Ureter (tissue), 1 donor: ENCODE results near the gene SMYD3. TPM values are rescaled to one million over a fixed set of nuclear protein-coding genes. Genes with fewer than 3 reads are reported as not detected.
"Not testable (repeated sequence)": the region's sequence is repeated elsewhere in the genome, so short reads cannot be mapped to it uniquely, and the experiment has no call there.

Experiments
- DNase-seq: peaks from one replicate; pipeline ENCODE4 v3.0.0-alpha.2; 2020; ENCODE audit warnings: low spot score
- total RNA-seq: library from RNA; stranded (reverse); gene quantifications from one replicate; pipeline ENCODE4 v1.2.4, GENCODE V29; 2023
- donor health status: DM: yes; HTN: yes; CAD: no.

SMYD3 gene
- total RNA-seq, 1 donor from 2014 or later = 29.3 TPM

GRCh38 chr1:245843101-245843500, 664.0 kb downstream of the SMYD3 start:
- no peak for DNase-seq

GRCh38 chr1:245842106-245842505, 665.0 kb downstream of the SMYD3 start:
- DNase-seq = no peak

DNA sequence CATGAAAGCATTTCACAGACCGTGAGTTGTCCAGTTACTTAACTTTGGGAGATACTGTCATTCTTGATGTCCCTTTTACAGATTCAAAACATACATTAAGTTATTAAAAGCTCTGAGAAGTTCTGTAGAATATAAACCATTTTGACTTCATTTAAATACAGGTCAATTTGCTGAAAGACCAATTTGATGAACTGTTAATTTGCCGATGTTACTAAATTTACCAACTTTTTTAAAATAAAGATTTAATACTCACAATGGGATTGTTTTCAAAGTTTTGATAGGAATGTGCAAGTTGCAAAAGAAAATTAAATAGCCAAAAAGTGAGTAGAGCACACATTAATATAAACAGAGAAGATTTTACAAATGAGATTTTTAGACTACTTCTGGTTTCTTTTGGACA, 666.1 kb downstream of the SMYD3 start:
- no peak for DNase-seq

- DNase-seq = no peak
Measured at GRCh38 chr1:245837718-245838117, 669.4 kb downstream of the SMYD3 start.

- DNase-seq = no peak
Measured at GRCh38 chr1:245835386-245835785, 671.7 kb downstream of the SMYD3 start.

GRCh38 chr1:245834002-245834401, 673.1 kb downstream of the SMYD3 start:
- no peak for DNase-seq

GRCh38 chr1:245832771-245833527, 674.1 kb downstream of the SMYD3 start:
- no peak for DNase-seq

DNA sequence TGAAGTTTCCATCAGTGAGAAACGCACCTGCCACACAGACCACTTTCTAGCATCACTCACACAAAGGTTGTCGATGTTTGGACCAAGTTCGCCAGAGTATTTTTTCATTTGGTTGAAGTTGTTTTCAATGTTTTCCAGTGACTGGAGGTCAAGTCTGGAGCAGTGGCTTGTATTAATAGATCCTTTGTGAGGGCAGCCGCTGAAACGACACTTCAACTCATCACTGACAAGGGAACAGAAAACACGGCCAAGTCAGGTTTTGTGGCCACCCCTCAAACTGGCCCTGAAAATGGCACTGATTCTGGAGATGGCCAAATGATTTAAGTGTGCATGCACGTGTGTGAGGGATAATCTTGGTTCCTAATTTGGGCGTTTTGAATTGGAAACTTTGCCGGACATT, 675.6 kb downstream of the SMYD3 start:
- no peak for DNase-seq

DNA sequence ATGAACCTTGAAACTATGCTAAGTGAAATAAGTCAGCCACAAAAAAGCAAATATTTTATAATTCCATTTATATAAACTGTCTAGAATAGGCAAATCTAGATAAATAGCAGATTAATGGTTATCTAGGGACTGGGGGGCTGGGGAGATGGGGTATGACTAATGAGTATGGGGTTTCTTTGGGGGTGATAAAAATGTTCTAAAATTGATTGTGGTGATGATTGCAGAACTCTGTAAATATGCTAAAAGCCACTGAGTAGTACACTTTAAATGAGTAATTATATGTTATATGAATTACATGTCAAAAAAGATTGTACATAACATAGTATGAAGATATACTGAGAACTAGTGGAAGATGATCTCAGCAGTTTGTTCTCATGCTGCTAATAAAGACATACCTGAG, 677.3 kb downstream of the SMYD3 start:
- DNase-seq = no peak

- no peak for DNase-seq
Measured at GRCh38 chr1:245829194-245829593, 677.9 kb downstream of the SMYD3 start.

DNA sequence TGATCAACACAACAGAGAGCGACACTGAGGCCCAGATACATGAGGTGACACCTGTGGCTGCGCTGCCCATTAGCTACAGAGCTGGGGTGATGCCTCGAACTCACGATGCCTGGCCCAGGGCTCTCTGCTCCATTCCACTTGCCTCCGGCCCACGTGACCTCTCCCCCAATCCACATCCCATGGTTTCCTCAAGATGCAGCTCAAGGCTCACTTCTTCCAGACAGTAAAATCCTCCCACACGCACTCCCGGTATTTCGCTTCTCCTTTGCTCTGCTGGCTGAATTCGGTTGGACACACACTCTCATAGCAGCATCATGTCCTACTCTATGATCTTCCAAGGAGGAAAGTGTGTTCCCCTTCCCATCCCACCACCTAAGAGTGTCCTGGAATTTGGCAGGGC, 679.8 kb downstream of the SMYD3 start:
- no peak for DNase-seq

- DNase-seq = no peak
Measured at GRCh38 chr1:245825128-245825901, 681.8 kb downstream of the SMYD3 start.

GRCh38 chr1:245823408-245824147, 683.5 kb downstream of the SMYD3 start:
- no peak for DNase-seq

DNA sequence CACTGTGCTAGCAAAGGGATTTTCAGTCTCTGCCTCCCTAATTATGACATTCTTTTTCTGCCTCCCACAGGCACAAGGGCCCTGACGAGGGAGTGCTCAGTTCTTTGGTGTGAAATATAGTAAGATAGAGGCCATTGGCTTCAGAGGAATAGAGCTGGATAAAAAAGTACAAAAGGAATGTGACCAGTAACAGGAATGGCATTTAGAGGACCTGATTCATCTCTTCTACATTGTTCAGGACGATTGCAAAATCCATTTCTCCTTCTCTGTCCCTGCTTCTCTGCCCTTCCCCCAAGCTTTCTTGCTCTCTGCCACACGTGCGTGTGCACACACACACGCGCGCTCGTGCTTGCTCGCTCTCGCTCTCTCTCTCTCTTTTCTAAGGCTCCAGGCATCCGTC, 684.1 kb downstream of the SMYD3 start:
- DNase-seq = no peak

GRCh38 chr1:245818363-245818762, 688.7 kb downstream of the SMYD3 start:
- DNase-seq = not testable (repeated sequence)

GRCh38 chr1:245816496-245816895, 690.6 kb downstream of the SMYD3 start:
- not testable (repeated sequence) for DNase-seq

GRCh38 chr1:245814651-245815050, 692.4 kb downstream of the SMYD3 start:
- no peak for DNase-seq

DNA sequence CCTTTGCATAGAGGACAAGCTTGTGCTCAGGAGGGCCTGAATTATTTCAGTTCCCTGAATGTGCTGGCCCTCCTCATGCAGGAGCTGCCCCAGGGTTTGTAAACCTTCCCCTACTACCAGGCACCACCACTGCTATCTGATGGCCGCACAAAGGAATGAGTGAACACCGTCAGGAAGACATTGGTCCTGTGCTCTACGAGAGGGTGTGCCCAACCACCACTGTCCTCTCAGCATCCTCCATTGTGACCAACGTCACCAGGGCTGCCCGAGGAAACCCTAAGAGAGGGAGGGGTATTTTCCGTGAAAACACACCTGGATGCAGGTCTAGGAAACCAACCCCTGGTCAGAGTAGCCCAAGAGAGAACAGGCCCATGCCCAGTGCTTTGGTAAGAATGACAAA, 694.8 kb downstream of the SMYD3 start:
- no peak for DNase-seq

DNA sequence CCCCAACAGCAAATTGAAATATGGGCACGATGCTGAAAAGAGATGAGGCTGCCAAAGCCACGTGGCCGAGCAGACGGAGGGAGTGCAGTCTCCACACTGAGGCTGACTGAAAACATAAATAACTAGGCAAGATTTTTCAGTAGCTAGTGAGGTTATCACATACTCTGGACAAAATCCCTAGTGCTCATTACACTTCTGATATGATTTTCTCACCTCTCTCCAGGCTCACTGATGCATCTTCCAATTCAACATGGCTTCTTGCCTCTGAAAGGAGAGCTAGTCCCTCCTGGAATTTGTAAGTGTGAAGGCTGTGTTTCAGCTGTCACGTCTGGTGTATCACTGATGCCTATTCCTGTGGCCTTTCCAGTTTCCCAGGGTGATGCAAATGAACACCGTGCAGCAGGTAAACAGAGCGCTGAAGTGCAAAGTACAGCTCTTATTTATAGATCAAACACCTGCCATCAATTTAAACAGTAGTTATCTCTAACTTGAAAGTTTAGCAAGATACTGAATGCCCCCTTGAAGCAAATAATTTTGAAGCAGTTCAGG, 696.2 kb downstream of the SMYD3 start:
- DNase-seq = no peak

GRCh38 chr1:245810181-245810769, 696.8 kb downstream of the SMYD3 start:
- DNase-seq = no peak

DNA sequence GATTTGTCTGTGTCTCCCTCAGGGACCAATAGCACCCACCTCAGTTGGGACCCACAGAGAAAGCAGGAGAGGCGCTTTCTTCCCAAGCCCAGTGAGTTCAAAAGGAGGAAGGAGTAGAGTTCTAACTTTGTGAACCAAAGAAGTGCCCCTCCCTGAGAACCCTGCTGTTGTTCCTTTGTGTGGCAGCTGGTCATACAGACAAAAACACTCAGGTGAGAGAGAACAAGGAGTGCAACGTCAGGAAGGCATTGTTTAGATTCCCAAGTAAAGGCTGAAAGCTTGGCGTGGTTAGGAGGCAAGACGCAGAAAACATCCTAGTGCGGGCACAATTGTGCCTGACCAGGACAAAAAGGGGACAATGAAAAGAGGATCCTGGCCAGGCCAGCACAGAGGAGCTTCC, 697.7 kb downstream of the SMYD3 start:
- no peak for DNase-seq
